WTC11 (cell line): Measurements from ENCODE around the gene PRKAR2B. TPM values are rescaled to one million over a fixed set of nuclear protein-coding genes. Genes with fewer than 3 reads are reported as not detected.

Experiments
- ATAC-seq: fragments of 200-7000 bp; cut with Tn5 transposase; 2 replicates; pipeline ENCODE4 v1.10.0; 2021; ENCODE audit warnings: mild to moderate bottlenecking, moderate library complexity
- CTCF ChIA-PET: fragments of 300-600 bp; sonication (Branson Sonifier 250); formaldehyde crosslinking; loops from one replicate; lab custom pipeline; 2021; ENCODE audit warnings: antibody characterized with exemption; lab: Charles Lee
- POLR2A ChIA-PET: fragments of 350-600 bp; sonication (Branson Sonifier 250); formaldehyde crosslinking; loops from one replicate; lab custom pipeline; 2021; ENCODE audit warnings: antibody characterized with exemption; lab: Charles Lee
- DNase-seq: peaks from one replicate; pipeline ENCODE4 v3.0.0; 2021; ENCODE audit warnings: low spot score
- H3K27ac Mint-ChIP-seq: 2 replicates; pipeline ENCODE4 v1.8.0; 2021; ENCODE audit warnings: mixed read lengths
- H3K27me3 Mint-ChIP-seq: 2 replicates; pipeline ENCODE4 v1.8.0; 2021; ENCODE audit warnings: low read depth, mild to moderate bottlenecking, moderate library complexity, mixed read lengths
- H3K36me3 Mint-ChIP-seq: 2 replicates; pipeline ENCODE4 v1.8.0; 2021; ENCODE audit warnings: mixed read lengths
- H3K4me1 Mint-ChIP-seq: 2 replicates; pipeline ENCODE4 v1.8.0; 2022; ENCODE audit warnings: mixed read lengths
- H3K4me3 Mint-ChIP-seq: 2 replicates; pipeline ENCODE4 v1.8.0; 2021; ENCODE audit warnings: mild to moderate bottlenecking, moderate library complexity, mixed read lengths
- H3K9me3 Mint-ChIP-seq: 2 replicates; pipeline ENCODE4 v1.8.0; 2021; ENCODE audit warnings: mixed read lengths
- ARID4B ChIP-seq: sonication (generic); formaldehyde crosslinking; IDR thresholded peaks from 2 replicates; pipeline ENCODE4 v1.8.0; 2023; ENCODE audit warnings: missing genetic modification reagents, mild to moderate bottlenecking, borderline replicate concordance
- ATF1 ChIP-seq: sonication (generic); formaldehyde crosslinking; IDR thresholded peaks from 2 replicates; pipeline ENCODE4 v1.8.1; 2023; ENCODE audit warnings: mild to moderate bottlenecking, moderate library complexity, missing genetic modification reagents
- CTCF ChIP-seq: fragments of 200-600 bp; IDR thresholded peaks from 2 replicates; pipeline ENCODE4 v1.8.0; 2022; ENCODE audit warnings: antibody characterized with exemption
- E2F1 ChIP-seq: sonication (generic); formaldehyde crosslinking; IDR thresholded peaks from 2 replicates; pipeline ENCODE4 v1.8.0; 2022; ENCODE audit warnings: mild to moderate bottlenecking, missing genetic modification reagents
- E2F5 ChIP-seq: sonication (generic); formaldehyde crosslinking; IDR thresholded peaks from 2 replicates; pipeline ENCODE4 v1.8.1; 2022; ENCODE audit warnings: mild to moderate bottlenecking, moderate library complexity, missing genetic modification reagents
- ELF4 ChIP-seq: sonication (generic); formaldehyde crosslinking; IDR thresholded peaks from 2 replicates; pipeline ENCODE4 v1.8.1; 2022; ENCODE audit warnings: low read depth, mild to moderate bottlenecking, moderate library complexity, missing genetic modification reagents
- ESRRA ChIP-seq: sonication (generic); formaldehyde crosslinking; IDR thresholded peaks from 2 replicates; pipeline ENCODE4 v1.8.1; 2022; ENCODE audit warnings: mild to moderate bottlenecking, missing genetic modification reagents, borderline replicate concordance
- FOXP4 ChIP-seq: sonication (generic); formaldehyde crosslinking; IDR thresholded peaks from 2 replicates; pipeline ENCODE4 v1.8.0; 2022; ENCODE audit warnings: mild to moderate bottlenecking, missing genetic modification reagents
- GRHL2 ChIP-seq: fragments of 250-450 bp; sonication (Bioruptor Pico); IDR thresholded peaks from 2 replicates; pipeline ENCODE4 v1.8.0; 2022; ENCODE audit warnings: mild to moderate bottlenecking, moderate library complexity; ENCODE audit not compliant: insufficient replicate concordance, severe bottlenecking
- NFATC4 ChIP-seq: fragments of 250-450 bp; sonication (Bioruptor Pico); IDR thresholded peaks from 2 replicates; pipeline ENCODE4 v1.9.0; 2021; ENCODE audit warnings: mild to moderate bottlenecking
- PREB ChIP-seq: sonication (generic); formaldehyde crosslinking; IDR thresholded peaks from 2 replicates; pipeline ENCODE4 v1.8.1; 2022; ENCODE audit warnings: mild to moderate bottlenecking, missing genetic modification reagents, moderate library complexity, borderline replicate concordance
- TCF7 ChIP-seq: sonication (generic); formaldehyde crosslinking; IDR thresholded peaks from 2 replicates; pipeline ENCODE4 v1.8.0; 2022; ENCODE audit warnings: mild to moderate bottlenecking, low read depth, missing genetic modification reagents, moderate library complexity
- TEAD1 ChIP-seq: sonication (generic); formaldehyde crosslinking; IDR thresholded peaks from 2 replicates; pipeline ENCODE4 v1.8.0; 2022; ENCODE audit warnings: mild to moderate bottlenecking, missing genetic modification reagents
- TEAD4 ChIP-seq: sonication (generic); formaldehyde crosslinking; IDR thresholded peaks from 2 replicates; pipeline ENCODE4 v1.8.0; 2022; ENCODE audit warnings: mild to moderate bottlenecking, missing genetic modification reagents
- USF1 ChIP-seq: sonication (generic); formaldehyde crosslinking; IDR thresholded peaks from 2 replicates; pipeline ENCODE4 v1.8.0; 2022; ENCODE audit warnings: mild to moderate bottlenecking, missing genetic modification reagents
- ZNF121 ChIP-seq: sonication (generic); formaldehyde crosslinking; IDR thresholded peaks from 2 replicates; pipeline ENCODE4 v1.8.0; 2023; ENCODE audit warnings: missing genetic modification reagents
- ZNF396 ChIP-seq: fragments of 250-450 bp; sonication (Bioruptor Pico); IDR thresholded peaks from 2 replicates; pipeline ENCODE4 v1.8.0; 2021; ENCODE audit warnings: mild to moderate bottlenecking, moderate library complexity, borderline replicate concordance
- total RNA-seq: library from RNA; stranded (reverse); gene quantifications from 3 replicates; pipeline ENCODE4 v1.2.3, GENCODE V29; 2021

Gene PRKAR2B
- total RNA-seq, 1 experiment from 2014 or later, result 29.6 TPM

GRCh38 chr7:107165341-107165740, 120.8 kb downstream of the PRKAR2B start (continued):
- TF ChIP-seq ESRRA (CRISPR knock-in tag), result no peak

- Mint-ChIP-seq H3K27ac (peak overlapping the region; percentile 100), H3K4me1 (peaks cover 34% of the 10 kb centered on the region), H3K9me3 (no peaks in the 10 kb centered on the region), H3K27me3 (no peaks in the 10 kb centered on the region), H3K4me3 (peak overlapping the region; percentile 94), H3K36me3 (no peaks in the 10 kb centered on the region)
- DNase-seq, result no peak
- ATAC-seq, result no peak
- CTCF ChIA-PET, result interaction anchor here (2.6 to 3.5 kb wide), 3 partner anchors 17 to 219 kb away, joined by 14 to 29 read pairs (median 18); no protein-coding TSS in a partner anchor
- TF ChIP-seq PREB (CRISPR knock-in tag), result no peak
- no peak for TF ChIP-seq ZNF396 (CRISPR knock-in tag)
- no peak for TF ChIP-seq TEAD4 (CRISPR knock-in tag)
- no peak for TF ChIP-seq FOXP4 (CRISPR knock-in tag)
- TF ChIP-seq ATF1 (CRISPR knock-in tag), result no peak
- no peak for TF ChIP-seq CTCF
- POLR2A ChIA-PET, result interaction anchor here (0.6 to 0.8 kb wide), 4 partner anchors 28 to 397 kb away, joined by 3 to 6 read pairs (median 4); partner anchors contain the start of genes COG5 and DUS4L
Observed at GRCh38 chr7:107166736-107167426, 122.4 kb downstream of the PRKAR2B start.

- Mint-ChIP-seq H3K27me3 (no peaks in the 10 kb centered on the region), H3K4me3 (peak overlapping the region; percentile 94), H3K36me3 (peaks cover under 1% of the 10 kb centered on the region; the same call in 1 of the 2 replicates), H3K4me1 (peaks cover 34% of the 10 kb centered on the region), H3K27ac (peak overlapping the region; percentile 100), H3K9me3 (no peaks in the 10 kb centered on the region)
- CTCF ChIA-PET, result interaction anchor here (0.6 to 3.5 kb wide), 16 partner anchors 18 to 991 kb away, joined by 3 to 29 read pairs (median 4); no protein-coding TSS in a partner anchor
- POLR2A ChIA-PET, result interaction anchor here (0.6 to 1.6 kb wide), 7 partner anchors 12 to 883 kb away, joined by 3 to 8 read pairs (median 4); partner anchors contain the start of genes CBLL1 and NAMPT
- DNase-seq (no peak), ATAC-seq (no peak)
- no peak for TF ChIP-seq NFATC4
- no peak for TF ChIP-seq E2F5
- TF ChIP-seq USF1 (CRISPR knock-in tag), result no peak
- no peak for TF ChIP-seq TCF7 (CRISPR knock-in tag)
- no peak for TF ChIP-seq GRHL2 (CRISPR knock-in tag)
- no peak for TF ChIP-seq ZNF121 (CRISPR knock-in tag)
- TF ChIP-seq E2F1 (CRISPR knock-in tag), result no peak
- no peak for TF ChIP-seq ARID4B (CRISPR knock-in tag)
- no peak for TF ChIP-seq ELF4
- TF ChIP-seq TEAD1, result no peak
Observed at GRCh38 chr7:107167483-107168232, 123.2 kb downstream of the PRKAR2B start.
